Gastrocnemius medialis (tissue), 4 donors: Measurements from ENCODE around the gene SPOCK1. TPM values are rescaled to one million over a fixed set of nuclear protein-coding genes. Genes with fewer than 3 reads are reported as not detected.

Source experiments
- ATAC-seq, 2 donors: fragments of 150-250 bp; one replicate each; pipeline ENCODE4 v1.9.1; 2016
- DNase-seq, 2 donors: peaks; one replicate each; pipeline ENCODE4 v3.0.0-alpha.2; 2019
- H3K27ac ChIP-seq, 4 donors: fragments of 200-600 bp; sonication (generic); 1 replicate in 1 of 4; 2 replicates in 3 of 4; pipeline ENCODE4 v1.5.1; 2016 to 2018; ENCODE audit warnings: mild to moderate bottlenecking in 2 of 4, moderate library complexity in 1 of 4
- H3K27me3 ChIP-seq, 3 donors: fragments of 200-600 bp; sonication (generic) in 2 of 3; 1 replicate in 1 of 3; 2 replicates in 2 of 3; pipeline versions ENCODE4 v1.5.1 to v1.6.0; 2016 to 2019; ENCODE audit warnings: mild to moderate bottlenecking in 1 of 3, moderate library complexity in 1 of 3
- H3K36me3 ChIP-seq, 2 donors: fragments of 200-600 bp; sonication (generic) in 1 of 2; one replicate each; pipeline ENCODE4 v1.5.1; 2017 to 2018
- H3K4me1 ChIP-seq, 2 donors: fragments of 200-600 bp; sonication (generic) in 1 of 2; one replicate each; pipeline ENCODE4 v1.5.1; 2016 to 2017; ENCODE audit warnings: mild to moderate bottlenecking in 2 of 2
- H3K4me3 ChIP-seq, 4 donors: fragments of 200-600 bp; sonication (generic) in 3 of 4; 1 replicate in 1 of 4; 2 replicates in 3 of 4; pipeline ENCODE4 v1.5.1; 2016 to 2019; ENCODE audit warnings: mild to moderate bottlenecking in 2 of 4
- H3K9me3 ChIP-seq, 3 donors: fragments of 200-600 bp; sonication (generic) in 2 of 3; 1 replicate in 1 of 3; 2 replicates in 2 of 3; pipeline ENCODE4 v1.5.1; 2016 to 2019
- POLR2A ChIP-seq, 2 donors: fragments of 450-650 bp; IDR thresholded peaks; one replicate each; pipeline ENCODE4 v1.6.1; 2017; ENCODE audit warnings: antibody characterized with exemption in 2 of 2, mild to moderate bottlenecking in 2 of 2, moderate library complexity in 2 of 2
- in situ Hi-C, 4 donors: fragments of 200-750 bp; cut with MboI; loops; one replicate each; pipeline versions ENCODE4 v1.15.0 to v1.8.0; 2017; ENCODE audit warnings: low sequenced_read_pairs in 4 of 4
- intact Hi-C: fragments of 100-400 bp; cut with DNase I; formaldehyde crosslinking; loops from one replicate; pipeline ENCODE4 v1.15.1; 2023; ENCODE audit warnings: low total_unique reads
- total RNA-seq, 4 donors: library from RNA; depleted of rRNA; stranded (reverse); fragments of >200 nt; gene quantifications; one replicate each; pipeline versions ENCODE4 v1.1.0 to v1.2.3, GENCODE V29; 2016
- TF ChIP-seq, protein P1 (sequence below), 5 experiments: fragments of 450-650 bp in 3 of 5; fragments of 200-600 bp in 2 of 5; sonication (generic) in 2 of 5; IDR thresholded peaks in 4 of 5; conservative IDR thresholded peaks in 1 of 5; 1 replicate in 4 of 5; 2 replicates in 1 of 5; pipeline ENCODE4 v1.5.1; 2016 to 2019; ENCODE audit warnings: antibody characterized with exemption in 5 of 5, mild to moderate bottlenecking in 3 of 5, moderate library complexity in 3 of 5

The SPOCK1 gene
- total RNA-seq, 4 donors from 2014 or later, result 5.8 to 33.8 (median 25.3) TPM

DNA sequence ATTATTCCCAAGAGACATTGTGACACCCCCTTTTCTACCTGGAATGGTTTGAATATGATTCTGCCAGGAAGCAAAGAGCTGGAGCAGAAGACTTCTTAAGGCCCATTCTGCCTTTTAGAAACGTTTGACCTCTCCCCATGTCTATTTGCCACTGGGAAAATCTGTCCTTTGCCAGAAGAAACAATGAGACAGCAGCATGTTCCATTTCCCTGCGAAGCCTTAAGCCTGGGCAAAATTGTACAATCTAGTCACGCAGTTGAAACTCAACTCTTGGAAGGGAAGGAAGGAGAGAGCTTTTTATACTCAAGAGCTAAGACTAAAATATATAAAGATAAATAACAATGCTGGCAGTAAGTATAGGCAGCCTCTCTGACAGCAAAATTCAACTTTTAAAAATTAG lies 22.1 kb upstream of the SPOCK1 start:
- H3K27me3 ChIP-seq, result no peaks in the 10 kb centered on the region
- TF ChIP-seq POLR2A (IDR thresholded peaks at IDR 0.05), result no peak
- TF ChIP-seq, protein P1, sequence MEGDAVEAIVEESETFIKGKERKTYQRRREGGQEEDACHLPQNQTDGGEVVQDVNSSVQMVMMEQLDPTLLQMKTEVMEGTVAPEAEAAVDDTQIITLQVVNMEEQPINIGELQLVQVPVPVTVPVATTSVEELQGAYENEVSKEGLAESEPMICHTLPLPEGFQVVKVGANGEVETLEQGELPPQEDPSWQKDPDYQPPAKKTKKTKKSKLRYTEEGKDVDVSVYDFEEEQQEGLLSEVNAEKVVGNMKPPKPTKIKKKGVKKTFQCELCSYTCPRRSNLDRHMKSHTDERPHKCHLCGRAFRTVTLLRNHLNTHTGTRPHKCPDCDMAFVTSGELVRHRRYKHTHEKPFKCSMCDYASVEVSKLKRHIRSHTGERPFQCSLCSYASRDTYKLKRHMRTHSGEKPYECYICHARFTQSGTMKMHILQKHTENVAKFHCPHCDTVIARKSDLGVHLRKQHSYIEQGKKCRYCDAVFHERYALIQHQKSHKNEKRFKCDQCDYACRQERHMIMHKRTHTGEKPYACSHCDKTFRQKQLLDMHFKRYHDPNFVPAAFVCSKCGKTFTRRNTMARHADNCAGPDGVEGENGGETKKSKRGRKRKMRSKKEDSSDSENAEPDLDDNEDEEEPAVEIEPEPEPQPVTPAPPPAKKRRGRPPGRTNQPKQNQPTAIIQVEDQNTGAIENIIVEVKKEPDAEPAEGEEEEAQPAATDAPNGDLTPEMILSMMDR (IDR thresholded peaks at IDR 0.05 in 4 of 5, conservative IDR thresholded peaks at IDR 0.05 in 1 of 5), result no peak
- intact Hi-C loops, result no loop called here
- ATAC-seq (no peak), DNase-seq (no peak)
- no peak overlapping the region for H3K4me3 ChIP-seq
- H3K4me1 ChIP-seq, result no peaks in the 10 kb centered on the region
- in situ Hi-C loops, result no loop called here
- no peaks in the 10 kb centered on the region for H3K36me3 ChIP-seq
- H3K9me3 ChIP-seq, result no peaks in the 10 kb centered on the region
- H3K27ac ChIP-seq, result no peak overlapping the region

DNA sequence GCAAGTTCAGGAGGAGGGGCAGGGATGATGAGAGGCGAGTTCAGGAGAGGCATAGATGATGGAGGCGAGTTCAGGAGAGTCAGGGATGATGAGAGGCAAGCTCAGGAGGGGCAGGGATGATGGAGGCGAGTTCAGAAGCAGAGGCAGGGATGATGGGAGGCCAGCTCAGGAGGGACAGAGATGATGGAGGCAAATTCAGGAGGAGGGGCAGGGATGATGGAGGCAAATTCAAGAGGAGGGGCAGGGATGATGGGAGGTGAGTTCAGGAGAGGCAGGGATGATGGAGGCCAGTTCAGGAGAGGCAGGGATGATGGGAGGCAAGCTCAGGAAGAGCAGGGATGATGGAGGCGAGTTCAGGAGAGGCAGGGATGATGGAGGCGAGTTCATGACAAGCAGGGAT lies 17.8 kb upstream of the SPOCK1 start:
- Histone ChIP-seq H3K27me3 (no peaks in the 10 kb centered on the region), H3K27ac (no peak overlapping the region), H3K4me1 (no peaks in the 10 kb centered on the region), H3K9me3 (no peaks in the 10 kb centered on the region), H3K36me3 (no peaks in the 10 kb centered on the region), H3K4me3 (no peak overlapping the region)
- intact Hi-C loops (no loop called here), in situ Hi-C loops (no loop called here)
- no peak for DNase-seq
- TF ChIP-seq POLR2A (IDR thresholded peaks at IDR 0.05), result no peak
- TF ChIP-seq, protein P1 (IDR thresholded peaks at IDR 0.05 in 4 of 5, conservative IDR thresholded peaks at IDR 0.05 in 1 of 5), result no peak
- ATAC-seq, result no peak

DNA sequence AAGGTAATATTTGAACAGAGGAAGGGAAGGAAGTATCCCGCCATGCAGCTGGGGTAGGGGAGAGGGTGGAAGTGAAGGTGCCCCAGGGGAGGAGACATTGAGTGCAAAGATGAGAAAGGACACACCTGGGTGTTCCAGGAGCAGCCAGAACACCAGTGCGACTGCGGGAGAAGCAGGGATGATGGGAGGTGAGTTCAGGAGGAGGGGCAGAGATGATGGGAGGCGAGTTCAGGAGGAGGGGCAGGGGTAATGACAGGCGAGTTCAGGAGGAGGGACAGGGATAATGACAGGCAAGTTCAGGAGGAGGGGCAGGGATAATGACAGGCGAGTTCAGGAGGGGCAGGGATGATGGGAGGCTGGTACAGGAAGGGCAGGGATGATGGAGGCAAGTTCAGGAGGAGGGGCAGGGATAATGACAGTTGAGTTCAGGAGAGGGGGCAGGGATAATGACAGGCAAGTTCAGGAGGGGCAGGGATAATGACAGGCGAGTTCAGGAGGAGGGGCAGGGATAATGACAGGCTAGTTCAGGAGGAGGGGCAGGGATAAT lies 17.2 kb upstream of the SPOCK1 start:
- Histone ChIP-seq H3K4me3 (no peak overlapping the region), H3K4me1 (no peaks in the 10 kb centered on the region), H3K27me3 (no peaks in the 10 kb centered on the region), H3K9me3 (no peaks in the 10 kb centered on the region), H3K27ac (no peak overlapping the region), H3K36me3 (no peaks in the 10 kb centered on the region)
- TF ChIP-seq POLR2A (IDR thresholded peaks at IDR 0.05), result no peak
- TF ChIP-seq, protein P1 (IDR thresholded peaks at IDR 0.05 in 4 of 5, conservative IDR thresholded peaks at IDR 0.05 in 1 of 5), result no peak
- ATAC-seq (no peak), DNase-seq (no peak)
- intact Hi-C loops, result no loop called here
- in situ Hi-C loops, result no loop called here

DNA sequence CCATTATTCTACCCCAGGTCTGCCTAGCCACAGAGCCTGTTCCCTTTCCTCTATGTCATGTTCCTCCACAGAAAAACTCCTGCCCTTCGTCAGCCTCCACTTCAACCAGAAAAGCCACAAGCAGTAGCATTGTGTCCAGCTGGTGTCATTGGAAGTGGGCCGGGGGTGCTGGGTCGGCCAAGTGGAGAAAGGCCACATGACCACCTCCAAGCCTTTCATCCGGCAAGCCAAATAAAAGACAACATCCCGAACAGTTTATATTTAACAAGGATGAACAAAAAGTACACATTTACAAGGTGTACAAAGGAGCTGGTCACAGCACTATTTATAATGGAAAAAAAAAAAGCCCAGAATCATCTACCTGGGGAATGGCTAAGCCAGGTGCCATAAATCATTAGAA lies 16.1 kb upstream of the SPOCK1 start:
- no peaks in the 10 kb centered on the region for H3K36me3 ChIP-seq
- H3K4me3 ChIP-seq, result no peak overlapping the region
- no peak for ATAC-seq
- H3K4me1 ChIP-seq, result no peaks in the 10 kb centered on the region
- TF ChIP-seq POLR2A (IDR thresholded peaks at IDR 0.05), result no peak
- no peaks in the 10 kb centered on the region for H3K27me3 ChIP-seq
- in situ Hi-C loops (no loop called here), intact Hi-C loops (no loop called here)
- no peaks in the 10 kb centered on the region for H3K9me3 ChIP-seq
- H3K27ac ChIP-seq, result no peak overlapping the region
- DNase-seq, result no peak

DNA sequence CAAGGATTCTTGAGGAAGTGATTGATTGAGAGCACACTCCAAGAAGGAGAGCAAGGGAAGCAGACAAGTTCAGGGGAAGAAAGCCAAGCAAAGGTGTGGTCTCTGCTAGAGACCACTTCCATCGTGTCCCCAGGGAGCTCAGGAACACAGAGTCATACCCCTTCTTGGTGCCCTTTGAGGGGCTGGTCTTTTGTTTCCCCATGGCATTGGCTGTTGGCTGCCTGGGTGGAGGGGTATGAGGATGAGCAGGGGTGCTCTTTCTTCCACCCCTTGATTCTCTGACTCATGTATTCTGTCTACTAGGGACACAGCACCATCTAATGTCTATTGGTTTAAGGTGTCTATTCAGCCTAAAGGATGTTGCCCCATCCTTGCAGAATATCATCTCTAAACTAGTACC lies 11.5 kb upstream of the SPOCK1 start:
- H3K27ac ChIP-seq, result no peak overlapping the region
- TF ChIP-seq POLR2A (IDR thresholded peaks at IDR 0.05), result no peak
- TF ChIP-seq, protein P1 (IDR thresholded peaks at IDR 0.05 in 4 of 5, conservative IDR thresholded peaks at IDR 0.05 in 1 of 5), result no peak
- H3K4me3 ChIP-seq, result no peak overlapping the region
- no peaks in the 10 kb centered on the region for H3K36me3 ChIP-seq
- H3K4me1 ChIP-seq, result no peaks in the 10 kb centered on the region
- DNase-seq (no peak), ATAC-seq (no peak)
- no peaks in the 10 kb centered on the region for H3K9me3 ChIP-seq
- in situ Hi-C loops (no loop called here), intact Hi-C loops (no loop called here)
- no peaks in the 10 kb centered on the region for H3K27me3 ChIP-seq
